ENCODE measurements around the gene WFS1. TPM values are rescaled to one million over a fixed set of nuclear protein-coding genes. Genes with fewer than 3 reads are reported as not detected.

Gene WFS1
- total and polyA plus RNA-seq, 9 of the 15 experiments (the other 6 are each of a cell fraction or from before 2014, with no cell fraction given), result 0.01 to 0.29 (median 0.03) TPM; not detected in 5

- ChIA-PET CTCF (ENCODE audit: low intra/inter-chr PET ratio) (no interaction called here), POLR2A (interaction anchor here (0.8 kb wide), 1 partner anchor 12 kb away, joined by 3 read pairs; no protein-coding TSS in a partner anchor)
- Histone ChIP-seq H3K27me3 (ENCODE audit: control insufficient read depth in 2 of 2, insufficient read depth in 2 of 2, low read length in 2 of 2) (no peaks in the 10 kb centered on the region), H4K20me1 (replicated peaks; ENCODE audit: control insufficient read depth, insufficient read depth, low read length) (no peaks in the 10 kb centered on the region), H3K9me1 (ENCODE audit: control insufficient read depth, insufficient read depth, low read length) (no peaks in the 10 kb centered on the region), H3K9ac (ENCODE audit: insufficient read depth in 1 of 2, low read depth in 2 of 2, low read length in 2 of 2) (no peak overlapping the region), H3K4me3 (no peak overlapping the region), H3K27ac (ENCODE audit: extremely low read depth, low read depth, low read length) (no peak overlapping the region), H3K4me2 (ENCODE audit: insufficient read depth, low read length) (no peak overlapping the region), H3K79me2 (ENCODE audit: control insufficient read depth, insufficient read depth, low read length) (no peaks in the 10 kb centered on the region), H3K36me3 (ENCODE audit: control insufficient read depth, insufficient read depth, low read length) (no peaks in the 10 kb centered on the region), H2AFZ (ENCODE audit: low read depth, low read length) (no peak overlapping the region), H3K4me1 (replicated peaks in 1 of 2; ENCODE audit: control insufficient read depth in 2 of 2, insufficient read depth in 2 of 2, low read length in 2 of 2) (peaks cover 0 to 3% of the 10 kb centered on the region in 2 experiments; a peak in 1 of 5 replicates), H3K9me3 (replicated peaks; ENCODE audit: control insufficient read depth, insufficient read depth, low read depth, low read length) (no peaks in the 10 kb centered on the region)
- no peak for FAIRE-seq
- TF ChIP-seq EZH2 (IDR thresholded peaks at IDR 0.05; ENCODE audit: borderline replicate concordance, low read depth, low read length) (no peak), ZNF280B (CRISPR knock-in tag; IDR thresholded peaks at IDR 0.05) (no peak), MEF2A (IDR thresholded peaks at IDR 0.05; ENCODE audit: control insufficient read depth, low read depth, low read length) (no peak), FOXP4 (CRISPR knock-in tag; IDR thresholded peaks at IDR 0.05; ENCODE audit: borderline replicate concordance) (no peak), ZNF324 (CRISPR knock-in tag; IDR thresholded peaks at IDR 0.05) (no peak), THRB (CRISPR knock-in tag; conservative IDR thresholded peaks at IDR 0.05) (no peak), ARHGAP35 (IDR thresholded peaks at IDR 0.05; ENCODE audit: partially characterized antibody) (no peak), HNRNPK (IDR thresholded peaks at IDR 0.05; ENCODE audit: low read depth, low read length, poor library complexity, severe bottlenecking) (no peak), FOXA1 (IDR thresholded peaks at IDR 0.05; ENCODE audit: borderline replicate concordance) (no peak), ZNF695 (CRISPR knock-in tag; IDR thresholded peaks at IDR 0.05) (no peak), FOXK2 (conservative IDR thresholded peaks at IDR 0.05 in 1 of 2, IDR thresholded peaks at IDR 0.05 in 1 of 2; ENCODE audit: low read depth in 2 of 2) (no peak), KDM2B (CRISPR knock-in tag; IDR thresholded peaks at IDR 0.05) (no peak), ZNF12 (CRISPR knock-in tag; IDR thresholded peaks at IDR 0.05) (no peak), STAT5A (IDR thresholded peaks at IDR 0.05; ENCODE audit: borderline replicate concordance, low read length) (no peak), MECOM (CRISPR knock-in tag; IDR thresholded peaks at IDR 0.05) (no peak)
- ATAC-seq, result no peak
- BruUV-seq (replicated peaks), result no TSS peak
- DNase-seq (ENCODE audit: extremely low read depth in 1 of 4, low spot score in 3 of 4), result no peak
- in situ Hi-C loops (cut with MboI) (no loop called here), intact Hi-C loops (cut with micrococcal nuclease) (no loop called here)
- WGBS (ENCODE audit: insufficient coverage, low coverage, missing lambda C conversion rate), result 6% methylated on average over 16 of the region's 16 CpGs
These were observed 48.3 kb upstream of the WFS1 start for GRCh38 chr4:6221301-6221850.

All from K562 (cell line).